ENCODE measurements around the gene SAPCD1.

GRCh38 chr6:31760790-31761189 lies 1.7 kb upstream of the SAPCD1 start:
- no peak for TF ChIP-seq GABPA (IDR thresholded peaks at IDR 0.05; ENCODE audit: low read depth)
- no peak for TF ChIP-seq POLR2AphosphoS5 (IDR thresholded peaks at IDR 0.05; ENCODE audit: low read depth)
